HG03571 (cell line): ENCODE data around the gene MPG.
"Not testable (repeated sequence)": the region's sequence is repeated elsewhere in the genome, so short reads cannot be mapped to it uniquely, and the experiment has no call there.

ENCODE experiments used
- ATAC-seq: cut with Tn5 transposase; IDR thresholded peaks from one replicate; pipeline ENCODE4 v1.9.1; 2021; ENCODE audit not compliant: unreplicated experiment

MPG gene

DNA sequence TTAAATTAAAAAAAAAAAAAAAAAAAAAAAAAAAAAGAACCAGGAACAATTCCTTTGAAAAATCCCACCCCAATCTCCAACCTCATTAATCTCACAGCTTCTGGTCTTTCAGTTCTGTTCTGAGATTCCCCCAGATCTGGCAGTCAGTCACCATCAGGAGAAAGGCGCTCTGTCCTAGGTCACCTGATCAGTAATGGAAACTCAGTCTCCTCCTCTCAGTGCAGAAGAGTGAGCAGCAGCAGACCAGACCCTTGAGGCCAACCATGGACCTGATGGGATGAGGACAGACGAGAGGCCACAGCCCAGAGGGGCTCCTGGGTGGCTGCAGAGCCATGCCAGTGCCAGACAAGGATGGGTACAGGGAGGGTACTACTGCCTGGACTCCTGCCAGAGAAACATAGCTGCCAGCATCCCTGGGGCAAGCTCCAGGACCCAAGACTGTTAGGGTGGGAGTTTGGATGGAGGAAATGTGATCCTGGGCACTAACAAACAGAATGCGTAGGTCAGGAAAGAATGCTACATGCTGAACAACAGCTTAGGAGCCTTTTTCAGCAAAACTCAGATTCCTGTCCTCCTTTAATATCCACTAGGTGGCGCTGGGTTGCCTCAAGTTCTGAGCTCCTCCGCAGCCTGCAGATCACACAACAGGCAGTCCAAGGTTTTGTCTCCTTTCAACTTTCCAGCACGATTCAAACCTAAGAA lies 28.7 kb downstream of the MPG start:
- no peak for ATAC-seq

DNA sequence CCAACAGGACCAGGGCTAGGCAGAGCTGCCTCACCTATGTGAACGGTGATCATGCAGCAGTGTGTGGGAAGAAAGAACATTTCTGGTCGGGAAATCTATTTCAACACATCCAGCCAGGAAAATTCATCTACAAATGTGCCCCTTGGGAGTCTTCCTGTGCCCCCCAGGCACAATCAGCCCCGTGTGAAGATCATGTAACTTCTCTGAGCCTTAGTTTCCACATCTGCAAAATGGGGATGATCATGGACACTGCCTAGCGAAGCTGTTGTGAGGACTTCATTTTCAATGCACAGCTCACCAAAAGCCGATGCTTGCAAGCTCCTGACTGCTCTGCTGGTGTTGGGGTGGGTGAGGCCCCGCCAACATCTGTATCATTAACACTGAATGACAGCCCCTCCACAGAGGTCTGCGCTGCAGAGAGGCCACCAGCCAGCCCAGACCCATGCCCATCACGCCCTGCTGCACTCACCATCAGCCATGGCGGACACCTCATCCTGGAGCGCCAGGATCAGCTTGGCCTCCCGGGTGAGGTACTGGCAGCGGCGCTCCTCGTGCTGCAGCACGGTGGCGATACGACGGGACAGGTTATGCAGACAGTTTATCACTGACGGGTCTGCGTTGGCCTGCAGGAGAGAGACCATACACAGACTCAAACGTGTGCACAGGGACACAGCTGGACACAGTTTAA lies 34.3 kb downstream of the MPG start:
- ATAC-seq, result no peak

DNA sequence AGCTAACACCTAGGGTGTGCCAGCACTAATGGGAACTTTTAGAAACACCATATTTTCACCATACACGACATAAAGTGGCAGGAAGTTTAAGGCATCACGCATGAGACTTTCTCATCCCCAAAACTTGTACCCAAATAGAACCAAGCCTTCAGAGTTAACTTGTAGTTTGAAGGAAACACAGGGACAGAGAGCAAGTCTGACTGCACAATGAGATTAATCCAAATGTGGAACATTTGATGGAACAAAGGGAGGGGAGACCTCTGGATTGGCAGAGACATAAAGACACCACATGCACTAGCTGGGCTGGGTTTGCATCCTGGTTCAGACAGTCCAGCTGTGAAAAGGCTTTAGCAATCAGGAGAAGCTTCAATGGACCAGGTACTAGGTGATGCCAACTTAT lies 36.3 kb downstream of the MPG start:
- no peak for ATAC-seq

DNA sequence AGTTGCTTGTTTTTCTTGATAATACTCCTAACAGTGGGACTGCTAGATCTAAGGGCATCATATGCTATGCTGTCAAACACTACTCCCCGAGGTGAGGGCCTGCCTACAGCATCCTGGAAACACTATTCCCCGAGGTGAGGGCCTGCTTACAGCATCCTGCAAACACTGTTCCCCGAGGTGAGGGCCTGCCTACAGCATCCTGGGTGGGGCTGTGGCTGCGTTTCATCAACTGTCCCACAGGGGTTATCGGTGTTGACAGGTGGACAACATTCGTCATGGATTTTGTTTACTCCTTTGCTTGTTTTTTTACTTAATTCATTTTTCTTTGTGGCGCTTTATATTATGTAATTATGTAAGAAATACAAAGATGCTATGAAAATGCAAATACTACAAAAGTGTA lies 38.0 kb downstream of the MPG start:
- ATAC-seq, result no peak

DNA sequence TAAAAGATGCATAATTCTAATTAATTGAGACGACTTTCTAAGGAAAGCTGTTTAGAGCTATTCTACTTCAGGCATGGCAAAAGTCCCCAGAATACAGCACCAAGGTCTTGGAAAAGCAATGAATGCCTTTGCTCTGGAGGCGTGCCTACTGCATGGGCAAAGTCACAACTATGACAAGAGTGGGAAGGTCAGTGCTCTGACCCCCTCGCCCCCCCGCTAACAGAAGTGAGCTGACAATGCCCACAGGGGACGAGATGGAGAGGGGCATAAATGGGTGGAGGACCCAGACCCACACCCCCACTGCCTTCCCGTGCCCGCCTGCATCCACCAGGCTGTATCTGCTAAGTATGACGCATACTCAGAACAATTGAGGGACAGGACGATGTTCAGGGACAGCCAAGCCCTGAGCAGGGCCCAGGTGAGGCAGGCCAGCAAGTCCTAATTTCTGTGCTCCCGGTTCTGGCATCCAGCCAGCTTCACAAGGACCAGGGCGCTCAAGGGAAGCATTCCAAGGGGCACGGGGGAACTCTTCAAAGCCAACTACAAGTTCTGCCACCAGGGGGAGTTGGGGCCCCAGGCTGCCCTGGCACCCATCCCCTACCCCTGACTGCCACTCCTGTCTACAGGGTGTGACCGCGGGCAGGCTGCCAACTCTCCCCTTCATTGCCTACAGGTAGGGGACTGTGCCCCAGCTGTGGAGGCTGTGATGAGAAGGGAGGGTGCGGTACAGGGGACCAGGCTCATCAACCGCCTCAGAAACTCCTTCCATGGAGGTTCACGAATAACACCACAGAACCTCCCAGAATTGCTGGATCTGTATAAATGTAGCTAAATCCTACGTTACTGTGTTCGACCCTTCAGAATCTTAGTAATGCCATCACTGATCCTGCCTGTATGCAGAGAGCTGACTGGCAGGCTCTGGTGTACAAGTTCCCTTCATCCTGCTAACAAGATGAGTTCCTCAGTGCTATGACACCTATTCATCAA lies 39.6 kb downstream of the MPG start:
- ATAC-seq, result no peak

DNA sequence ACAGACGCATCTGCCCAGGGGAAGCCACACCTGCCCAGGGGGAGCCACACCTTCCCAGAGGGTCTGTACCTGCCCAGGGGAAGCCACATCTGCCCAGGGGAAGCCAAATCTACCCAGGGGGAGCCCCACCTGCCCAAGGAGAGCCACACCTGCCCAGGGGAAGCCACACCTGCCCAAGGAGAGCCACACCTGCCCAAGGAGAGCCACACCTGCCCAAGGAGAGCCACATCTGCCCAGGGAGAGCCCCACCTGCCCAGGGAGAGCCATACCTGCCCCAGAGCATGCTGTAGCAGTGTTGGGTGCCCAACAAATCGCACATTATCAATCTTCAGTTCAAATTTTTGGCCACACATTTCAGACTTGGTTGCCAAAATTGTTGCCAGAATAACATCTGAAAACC lies 40.8 kb downstream of the MPG start:
- ATAC-seq, result no peak

DNA sequence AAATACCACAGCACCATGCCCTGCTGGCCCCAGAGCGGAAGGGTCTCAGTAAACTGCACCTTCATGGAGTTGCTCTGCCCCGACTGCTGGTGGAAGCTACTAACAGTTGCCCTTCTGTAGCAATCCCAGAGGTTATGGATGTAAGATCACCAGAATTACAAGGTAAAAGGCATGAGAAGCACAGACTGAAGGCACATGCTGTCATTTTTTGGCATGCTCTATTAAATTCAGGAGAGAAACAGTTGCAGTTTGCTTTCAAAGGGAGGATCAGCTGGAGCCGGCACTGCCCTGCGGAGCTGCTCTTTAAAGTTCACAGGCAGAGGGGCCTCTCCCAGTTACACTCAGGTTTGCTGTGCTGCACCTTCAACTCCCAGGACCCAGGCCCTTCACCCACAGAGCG lies 41.3 kb downstream of the MPG start:
- no peak for ATAC-seq

DNA sequence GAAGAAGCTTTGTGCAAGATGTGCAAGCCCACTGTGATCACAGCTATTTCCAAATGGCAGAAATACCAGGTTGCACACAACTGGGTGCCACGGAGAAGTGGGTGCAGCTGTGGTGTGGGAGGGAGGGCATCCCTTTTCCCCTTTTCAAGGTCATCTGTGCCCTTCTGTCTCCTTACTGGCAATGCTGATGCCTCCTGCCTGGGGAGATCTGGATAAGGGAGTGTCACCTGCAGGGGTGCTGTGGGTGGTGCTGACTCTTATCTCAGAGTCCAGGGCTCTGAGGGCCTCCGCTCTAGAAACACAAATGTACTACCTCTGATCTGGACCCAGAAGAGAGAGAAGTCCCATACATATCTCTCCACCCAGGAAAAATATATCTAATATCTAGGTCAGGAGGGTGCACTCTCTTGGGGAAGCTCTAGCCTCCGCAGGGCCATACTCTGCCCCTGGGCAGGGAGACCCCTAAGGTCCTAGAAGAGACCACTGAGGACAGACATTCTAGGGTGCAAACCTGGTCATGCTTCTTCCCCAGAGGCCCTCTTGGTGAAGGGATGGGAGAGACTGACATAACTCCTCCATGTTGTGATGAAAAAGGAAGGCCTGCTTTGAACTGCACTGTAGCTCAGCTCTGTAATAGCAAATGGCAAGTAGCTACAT lies 41.9 kb downstream of the MPG start:
- ATAC-seq, result no peak

DNA sequence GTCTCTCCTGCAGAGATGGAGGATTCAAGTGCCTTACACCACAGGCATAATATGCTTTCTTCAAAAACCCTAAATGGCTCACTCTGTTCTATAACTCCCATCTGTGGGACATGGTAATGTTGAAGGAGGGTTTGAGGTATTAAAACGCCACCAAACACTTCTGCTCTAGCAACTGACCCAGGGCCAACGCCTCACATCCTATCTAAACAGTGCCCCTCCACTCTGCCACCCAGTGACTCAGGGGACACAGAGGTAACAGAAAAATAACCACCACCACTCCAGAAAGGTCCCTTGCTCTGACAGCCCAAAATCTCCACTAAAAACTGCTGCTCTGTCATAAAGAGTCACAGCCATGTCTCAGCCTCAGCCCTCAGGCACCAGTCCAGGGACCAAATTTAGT lies 42.7 kb downstream of the MPG start:
- no peak for ATAC-seq

DNA sequence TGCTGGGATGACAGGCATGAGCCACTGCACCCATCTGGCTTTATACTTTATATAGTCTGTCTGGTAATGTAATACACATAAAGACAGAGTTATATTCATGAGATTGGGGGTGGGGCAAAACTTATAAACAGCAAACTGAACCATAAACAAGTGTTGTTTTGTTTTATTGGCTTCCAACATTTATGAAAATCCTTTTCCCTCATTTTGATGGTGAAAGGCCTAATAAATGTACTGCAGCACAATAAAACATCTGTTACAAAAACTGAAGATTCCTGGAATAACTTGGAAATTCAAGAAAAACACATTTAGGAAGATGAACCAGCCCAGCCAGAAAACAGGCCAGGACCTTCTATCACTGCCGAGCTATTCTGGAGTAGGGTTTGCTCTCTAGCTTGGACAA lies 44.3 kb downstream of the MPG start:
- ATAC-seq, result no peak

DNA sequence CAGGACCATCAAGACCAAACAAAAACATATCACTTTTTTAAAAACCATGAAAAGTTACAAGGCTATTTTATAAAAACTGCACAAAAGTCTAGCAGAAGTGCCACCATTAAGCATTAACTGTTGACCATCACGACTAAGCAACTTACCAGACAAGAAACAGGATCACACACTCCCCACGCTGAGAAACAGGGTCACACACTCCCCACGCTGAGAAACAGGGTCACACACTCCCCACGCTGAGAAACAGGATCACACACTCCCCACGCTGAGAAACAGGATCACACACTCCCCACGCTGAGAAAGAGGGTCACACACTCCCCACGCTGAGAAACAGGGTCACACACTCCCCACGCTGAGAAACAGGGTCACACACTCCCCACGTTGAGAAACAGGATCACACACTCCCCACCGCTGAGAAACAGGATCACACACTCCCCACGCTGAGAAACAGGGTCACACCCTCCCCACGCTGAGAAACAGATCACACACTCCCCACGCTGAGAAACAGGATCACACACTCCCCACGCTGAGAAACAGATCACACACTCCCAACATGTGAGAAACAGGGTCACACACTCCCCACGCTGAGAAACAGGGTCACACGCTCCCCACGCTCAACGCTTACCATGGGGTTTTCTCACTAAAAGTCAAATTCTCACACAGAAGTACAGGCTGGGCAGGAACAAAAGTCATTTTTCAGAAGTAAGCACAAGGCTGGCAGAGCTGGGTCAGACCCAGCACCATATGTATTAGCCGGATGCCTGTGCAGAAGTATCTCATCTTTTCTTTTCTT lies 45.7 kb downstream of the MPG start:
- ATAC-seq, result not testable (repeated sequence)

DNA sequence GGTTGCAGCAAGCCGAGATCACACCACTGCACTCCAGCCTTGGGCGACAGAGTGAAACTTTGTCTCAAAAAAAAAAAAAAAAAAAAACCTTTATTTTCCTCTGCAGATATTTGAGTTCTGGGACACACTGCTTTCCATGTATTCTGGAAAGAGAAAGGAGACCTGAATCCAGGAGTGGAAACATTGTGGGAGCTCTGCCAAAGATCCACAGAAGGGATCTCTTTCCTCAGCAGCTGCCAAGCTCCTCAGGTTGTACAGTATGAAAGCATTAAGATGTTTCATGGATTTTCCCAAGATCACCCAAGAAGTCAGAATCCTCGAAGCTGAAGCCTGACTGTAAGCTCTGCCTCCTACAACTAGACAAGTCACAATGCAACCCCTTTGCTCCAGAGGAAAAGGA lies 47.0 kb downstream of the MPG start:
- ATAC-seq, result no peak

DNA sequence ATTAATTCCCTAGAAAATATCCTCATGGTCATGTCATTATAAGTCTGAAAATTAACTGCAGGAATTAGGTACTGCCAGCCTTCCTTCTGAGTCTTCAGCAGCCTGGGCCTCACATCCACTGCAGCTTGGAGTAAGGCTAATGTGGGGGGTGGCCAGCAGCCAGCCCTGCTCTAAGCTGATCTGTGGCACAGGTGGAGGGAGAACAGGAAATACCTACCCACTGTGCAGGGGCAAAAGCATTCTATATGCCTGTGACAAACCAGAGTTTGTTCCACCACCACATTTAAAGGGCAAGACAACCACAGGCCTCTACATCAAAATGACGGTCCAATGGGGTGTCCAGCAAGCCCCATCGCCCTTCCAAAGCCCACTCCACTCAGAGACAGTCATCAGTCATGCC lies 51.0 kb downstream of the MPG start:
- ATAC-seq, result no peak

DNA sequence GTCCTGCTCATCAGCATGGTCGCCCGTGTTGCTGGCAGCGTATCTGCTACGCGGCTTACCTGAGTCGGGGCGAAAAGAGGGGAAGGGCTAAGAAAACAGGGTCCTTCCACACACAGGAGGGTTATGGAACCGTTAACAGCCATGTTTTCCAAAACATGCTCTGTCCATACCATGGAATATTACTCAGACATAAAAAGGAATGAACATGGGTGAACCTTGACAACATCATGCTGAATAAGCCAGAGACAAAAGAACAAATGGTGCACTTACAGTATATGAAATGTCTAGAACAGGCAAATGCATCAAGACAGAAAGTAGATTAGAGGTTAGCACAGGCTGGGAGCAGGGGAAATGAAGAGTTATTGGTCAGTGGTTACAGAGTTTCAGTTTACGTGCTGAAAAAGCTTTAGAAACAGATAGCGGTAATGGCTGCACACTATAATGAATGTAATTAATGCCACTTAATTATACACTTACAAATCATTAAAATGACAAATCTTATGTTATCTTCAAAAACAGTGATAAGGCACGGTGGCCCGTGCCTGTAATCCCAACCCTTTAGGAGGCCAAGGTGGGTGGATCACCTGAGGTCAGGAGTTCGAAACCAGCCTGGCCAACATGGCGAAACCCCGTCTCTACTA lies 52.6 kb downstream of the MPG start:
- ATAC-seq, result no peak

DNA sequence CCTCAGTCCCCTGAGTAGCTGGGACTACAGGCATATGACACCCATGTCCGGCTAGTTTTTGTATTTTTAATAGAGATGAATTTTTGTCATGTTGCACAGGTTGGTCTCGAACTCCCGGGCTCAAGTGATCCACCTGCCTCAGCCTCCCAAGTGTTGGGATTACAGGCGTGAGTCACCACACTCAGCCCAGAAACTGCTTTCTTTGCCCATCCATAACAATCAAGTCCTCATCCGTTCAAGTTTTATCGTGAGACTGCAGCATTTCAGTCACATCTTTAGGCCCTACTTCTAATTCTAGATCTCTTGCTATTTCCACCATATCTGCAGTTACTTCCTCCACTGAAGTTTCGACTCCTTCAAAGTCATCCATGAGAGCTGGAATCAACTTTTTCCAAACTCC lies 54.1 kb downstream of the MPG start:
- ATAC-seq, result no peak

DNA sequence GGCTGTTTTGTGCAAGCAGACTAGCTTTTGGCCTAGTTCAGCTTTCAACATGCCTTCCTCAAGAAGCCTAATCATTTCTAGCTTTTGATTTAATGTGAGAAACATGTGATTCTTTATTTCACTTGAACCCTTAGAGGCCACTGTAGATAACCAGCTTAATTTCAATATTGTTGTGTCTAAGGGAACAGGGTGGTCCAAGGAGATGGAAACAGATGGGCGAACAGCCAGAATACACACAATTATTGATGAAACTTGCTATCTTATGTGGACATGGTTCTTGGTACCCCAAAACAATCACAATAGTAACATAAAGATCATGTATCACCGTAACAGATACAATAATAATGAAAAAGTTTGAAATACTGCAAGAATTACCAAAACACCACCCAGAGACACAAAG lies 55.7 kb downstream of the MPG start:
- ATAC-seq, result no peak
